Activated B cell treated with CpG ODN at 0.5 μM for 24 hours (primary cell): ENCODE results near the gene FBXO46. TPM values are rescaled to one million over a fixed set of nuclear protein-coding genes. Genes with fewer than 3 reads are reported as not detected.

Source experiments
- total RNA-seq: library from RNA; stranded (reverse); gene quantifications from 2 replicates; pipeline ENCODE4 v1.2.3, GENCODE V29; 2022

The FBXO46 gene
- total RNA-seq, 1 donor from 2014 or later: 44.0 TPM

Other genes starting within 250 kb of the FBXO46 start
- gene RTN2, start 233.8 kb downstream of the FBXO46 start, total RNA-seq: 1.2 and 1.5 TPM in 2 replicates
- gene PPM1N, start 232.5 kb downstream of the FBXO46 start, total RNA-seq: 0.80 and 1.4 TPM in 2 replicates
- gene VASP, start 223.4 kb downstream of the FBXO46 start, total RNA-seq: 294 and 300 TPM in 2 replicates
- gene OPA3, start 146.1 kb downstream of the FBXO46 start, total RNA-seq: 12.0 and 14.4 TPM in 2 replicates
- gene GPR4, start 128.7 kb downstream of the FBXO46 start, total RNA-seq: not detected in 2 replicates
- 73.8 and 97.7 TPM in 2 replicates for gene EML2, start 91.5 kb downstream of the FBXO46 start, total RNA-seq
- 0.49 and 0.69 TPM in 2 replicates for gene GIPR, start 62.7 kb downstream of the FBXO46 start, total RNA-seq
- gene SNRPD2, start 38.9 kb downstream of the FBXO46 start, total RNA-seq: 507 and 570 TPM in 2 replicates
- gene QPCTL, start 38.2 kb downstream of the FBXO46 start, total RNA-seq: 19.3 and 21.1 TPM in 2 replicates
- not detected in 2 replicates for gene MEIOSIN, start 2.5 kb upstream of the FBXO46 start, total RNA-seq
- 1.2 and 1.9 TPM in 2 replicates for gene SIX5, start 38.4 kb upstream of the FBXO46 start, total RNA-seq
- 34.3 and 39.0 TPM in 2 replicates for gene DMPK, start 51.6 kb upstream of the FBXO46 start, total RNA-seq
- 64.7 and 77.3 TPM in 2 replicates for gene DMWD, start 61.9 kb upstream of the FBXO46 start, total RNA-seq
- gene RSPH6A, start 84.4 kb upstream of the FBXO46 start, total RNA-seq: 0.29 and 0.51 TPM in 2 replicates
- 131 and 150 TPM in 2 replicates for gene SYMPK, start 132.3 kb upstream of the FBXO46 start, total RNA-seq
- not detected in 2 replicates for gene FOXA3, start 133.4 kb upstream of the FBXO46 start, total RNA-seq
- gene IRF2BP1, start 155.2 kb upstream of the FBXO46 start, total RNA-seq: 14.8 and 17.5 TPM in 2 replicates
- gene MYPOP, start 171.7 kb upstream of the FBXO46 start, total RNA-seq: 5.6 and 6.0 TPM in 2 replicates
- gene NANOS2, start 183.9 kb upstream of the FBXO46 start, total RNA-seq: not detected in 2 replicates
- gene NOVA2, start 243.0 kb upstream of the FBXO46 start, total RNA-seq: not detected in 2 replicates